Right lobe of liver (tissue), 4 donors: ENCODE data around the gene OGFRL1.

Experiments
- CTCF ChIP-seq, 4 donors: fragments of 200-600 bp in 3 of 4; fragments of 450-650 bp in 1 of 4; IDR thresholded peaks; one replicate each; pipeline versions ENCODE4 v1.5.1 to v1.8.0; 2016 to 2022; ENCODE audit warnings: antibody characterized with exemption in 4 of 4, mild to moderate bottlenecking in 2 of 4
- POLR2A ChIP-seq: fragments of 450-650 bp; IDR thresholded peaks from one replicate; pipeline ENCODE4 v1.6.1; 2017; ENCODE audit warnings: antibody characterized with exemption, mild to moderate bottlenecking
- donor health status: DM: no; HTN: no; CAD: no.
- donor health status: DM: no; HTN: no; CAD: no.
- donor health status: DM: no; HTN: yes; CAD: no.

GRCh38 chr6:71332012-71332411, 43.4 kb downstream of the OGFRL1 start:
- no peak for TF ChIP-seq POLR2A
- TF ChIP-seq CTCF (IDR thresholded peaks at IDR 0.05): no peak
